Stimulated activated CD4-positive, alpha-beta T cell treated with anti-CD3 and anti-CD28 coated beads, Interleukin-1b, Interleukin-23, amount 100 ng/mL, for 48 hours (primary cell): ENCODE results near the gene CD163.
"Not testable (repeated sequence)": the region's sequence is repeated elsewhere in the genome, so short reads cannot be mapped to it uniquely, and the experiment has no call there.

Source experiments
- DNase-seq: peaks from one replicate; pipeline ENCODE4 v3.0.0-alpha.2; 2020

CD163 gene

DNA sequence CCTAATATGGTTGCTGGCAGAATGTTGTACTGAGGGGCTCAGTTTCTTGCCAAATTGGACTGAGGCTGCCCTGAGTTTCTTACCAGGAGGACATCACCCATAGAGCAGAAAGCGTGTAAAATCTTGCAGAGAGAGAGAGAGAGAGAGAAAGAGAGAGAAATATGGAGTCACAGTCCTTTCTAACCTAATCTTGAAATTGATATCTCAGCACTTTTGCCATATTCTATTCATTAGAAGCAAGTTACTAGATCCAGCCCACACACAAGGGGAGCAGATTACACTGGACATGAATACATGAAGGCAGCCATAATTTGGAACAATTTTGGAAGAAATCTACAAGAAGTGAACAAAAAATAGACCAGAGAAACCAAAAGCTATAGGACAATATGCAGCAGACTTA lies 55.5 kb downstream of the CD163 start:
- DNase-seq: no peak

DNA sequence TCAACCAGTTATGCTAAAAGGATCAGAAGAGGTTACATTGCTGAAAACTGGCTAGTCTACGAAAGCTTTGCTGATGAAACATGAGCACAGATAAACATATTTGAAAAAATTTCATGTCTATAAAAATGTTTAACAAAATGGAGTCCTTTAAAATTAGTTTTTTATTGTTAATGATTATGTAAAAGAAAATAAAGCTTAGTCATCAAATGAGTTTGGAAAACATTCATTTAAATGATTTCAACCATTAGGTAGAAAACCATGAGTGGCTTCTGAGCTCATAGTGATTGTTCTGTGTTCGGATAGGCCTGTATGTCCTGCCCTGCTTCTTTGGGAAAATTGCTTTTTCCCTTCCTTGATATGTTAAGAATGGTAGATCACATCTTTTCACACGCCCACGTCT lies 59.0 kb downstream of the CD163 start:
- no peak for DNase-seq

DNA sequence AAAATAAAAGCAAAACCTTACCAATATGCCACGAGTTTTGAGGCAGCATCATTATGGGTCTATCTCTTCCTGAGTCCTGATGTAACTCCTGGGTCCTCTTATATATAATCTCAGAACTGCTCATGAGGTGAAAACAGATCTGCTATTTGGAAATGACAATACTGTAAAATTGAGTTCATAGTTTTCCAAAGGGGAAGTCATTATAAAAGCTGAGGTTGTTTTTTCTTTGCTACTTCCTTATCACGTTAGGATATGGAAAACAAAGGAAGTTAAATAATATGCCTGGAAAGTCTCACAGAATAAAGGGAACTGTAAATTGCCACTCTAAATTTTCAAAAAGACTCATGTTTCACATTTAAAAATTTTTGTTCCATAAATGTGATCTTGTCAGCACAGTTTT lies 59.5 kb downstream of the CD163 start, which contains the start of gene CD163L1:
CD163L1 (minus strand) TSS at position 78 of the 400 bp plus-strand sequence; CDS start at position 52, 26 bp downstream.
- no peak for DNase-seq

DNA sequence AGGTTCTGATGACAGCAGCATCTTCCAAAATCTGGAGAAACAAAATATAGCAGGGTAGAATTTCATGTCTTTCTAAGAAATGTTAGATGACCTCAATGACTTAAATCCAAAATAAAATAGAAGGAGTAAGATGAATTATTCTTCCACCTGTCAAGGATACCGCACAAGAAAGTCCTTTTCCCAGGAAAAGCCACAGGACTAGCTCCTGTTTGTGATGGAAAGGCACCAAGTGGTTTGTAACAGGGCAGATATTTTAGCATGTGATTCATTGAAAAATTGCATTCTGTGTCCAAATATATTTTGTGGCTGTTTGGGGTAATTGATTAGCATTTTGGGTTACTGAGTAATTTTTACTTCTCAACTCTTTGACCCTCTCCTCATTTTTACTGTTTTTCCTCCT lies 62.4 kb downstream of the CD163 start:
- DNase-seq: no peak

DNA sequence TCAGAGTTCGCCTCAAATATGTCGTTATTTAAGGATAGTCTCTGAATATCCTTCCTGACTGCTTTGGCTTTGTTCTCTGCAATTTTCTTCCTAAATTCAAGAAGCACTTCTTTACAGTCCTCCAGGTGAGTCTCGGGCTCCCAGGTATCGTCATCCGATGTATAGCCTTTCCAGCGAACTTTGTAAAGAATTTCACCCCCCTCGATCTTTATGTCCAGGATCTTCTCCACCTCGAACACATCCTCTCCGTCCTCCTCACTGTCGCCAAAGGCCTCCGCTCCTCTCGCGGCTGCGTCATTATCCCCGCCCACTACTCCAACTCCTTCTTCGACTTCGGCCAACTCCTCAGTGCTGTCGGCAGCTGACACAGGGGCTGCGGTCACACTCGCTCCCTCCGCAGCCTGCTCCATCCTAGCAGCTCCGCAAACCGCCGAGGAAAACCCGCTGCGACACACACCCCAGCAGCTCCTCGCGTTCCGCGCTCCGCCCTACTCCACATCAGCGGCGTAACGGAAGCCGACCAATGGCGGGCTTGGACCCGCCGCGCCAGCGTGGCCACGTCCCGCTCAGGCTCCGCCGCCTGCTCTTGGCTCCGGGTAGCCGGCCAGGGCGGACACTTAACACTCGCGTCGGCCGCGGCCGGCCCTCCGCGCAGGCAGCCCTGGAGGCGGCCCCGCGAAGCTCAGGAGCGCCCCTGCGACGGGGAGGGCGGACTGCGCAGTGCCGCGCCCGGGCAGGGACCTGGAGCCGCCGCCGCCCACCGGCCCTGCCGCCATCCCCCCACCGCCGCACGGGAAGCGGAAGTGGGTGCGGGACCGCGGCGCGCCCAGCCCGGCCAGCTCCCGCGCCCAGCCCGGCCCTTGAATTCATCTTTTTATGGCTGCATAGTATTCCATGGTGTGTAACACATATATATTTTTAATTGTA lies 63.7 kb downstream of the CD163 start:
- peak; percentile 32 for DNase-seq

DNA sequence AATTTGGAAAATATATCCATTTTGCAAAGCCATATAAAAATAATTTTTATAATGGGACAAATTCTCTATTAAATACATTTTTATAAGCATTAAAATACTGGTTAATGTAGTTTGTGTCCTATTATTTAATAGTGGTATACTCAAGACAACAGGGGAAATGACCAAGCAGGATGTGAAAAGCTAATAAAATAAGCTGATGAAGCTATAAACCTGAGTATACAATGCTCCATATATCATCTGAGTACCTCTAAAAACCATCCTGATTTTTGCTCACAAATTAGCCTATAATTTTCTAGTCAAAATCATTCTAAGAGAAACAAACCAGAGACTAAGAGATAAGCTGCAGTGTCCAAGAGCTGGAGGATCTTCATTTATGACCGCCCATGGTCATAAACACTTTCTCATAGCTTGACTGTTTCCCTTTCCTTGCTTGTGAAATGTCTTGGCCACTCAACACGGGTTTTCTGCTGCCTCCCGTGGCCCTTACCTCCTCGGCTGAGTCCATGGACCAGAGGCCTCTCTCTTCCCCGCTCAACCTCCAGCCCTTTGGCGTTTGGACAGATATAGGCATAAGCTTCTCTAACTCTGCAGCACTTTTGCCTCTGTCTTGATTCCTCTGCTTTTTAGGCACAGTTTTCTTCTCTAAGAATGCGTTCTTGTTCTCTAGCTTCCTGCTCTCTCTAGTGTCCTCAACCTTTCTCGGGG lies 65.1 kb downstream of the CD163 start:
- not testable (repeated sequence) for DNase-seq

DNA sequence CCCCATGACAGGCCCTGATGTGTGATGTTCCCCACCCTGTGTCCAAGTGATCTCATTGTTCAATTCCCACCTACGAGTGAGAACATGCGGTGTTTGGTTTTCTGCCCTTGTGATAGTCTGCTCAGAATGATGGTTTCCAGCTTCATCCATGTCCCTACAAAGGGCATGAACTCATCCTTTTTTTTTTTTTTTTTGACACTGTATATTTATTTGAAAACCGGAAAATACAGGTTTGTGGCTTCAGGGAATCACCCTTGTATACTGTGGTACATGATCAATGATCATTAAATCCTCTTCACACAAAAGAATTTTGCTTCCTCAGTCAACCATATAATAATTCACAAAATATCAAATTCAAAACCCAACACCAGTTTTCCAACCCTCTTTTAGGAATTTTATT lies 66.1 kb downstream of the CD163 start:
- DNase-seq: not testable (repeated sequence)

DNA sequence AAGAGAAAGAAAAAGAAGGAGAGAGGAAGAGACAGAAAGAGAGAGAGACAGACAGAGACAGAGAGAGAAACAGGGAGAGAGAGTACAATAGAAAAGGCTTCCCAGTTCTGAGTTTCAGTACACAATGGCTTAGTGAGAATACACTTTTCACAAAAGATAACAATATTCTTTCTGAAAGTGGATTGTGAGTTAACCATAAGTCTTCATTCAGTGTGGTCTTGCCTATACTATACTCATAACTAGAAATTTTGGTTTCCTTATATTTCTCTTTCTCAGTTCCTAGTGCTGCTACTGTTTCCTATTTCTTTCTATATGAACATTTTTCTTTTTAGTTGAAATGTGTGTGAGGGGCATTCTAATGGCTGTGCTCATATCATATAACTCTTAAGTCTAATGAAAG lies 68.9 kb downstream of the CD163 start:
- DNase-seq: no peak

DNA sequence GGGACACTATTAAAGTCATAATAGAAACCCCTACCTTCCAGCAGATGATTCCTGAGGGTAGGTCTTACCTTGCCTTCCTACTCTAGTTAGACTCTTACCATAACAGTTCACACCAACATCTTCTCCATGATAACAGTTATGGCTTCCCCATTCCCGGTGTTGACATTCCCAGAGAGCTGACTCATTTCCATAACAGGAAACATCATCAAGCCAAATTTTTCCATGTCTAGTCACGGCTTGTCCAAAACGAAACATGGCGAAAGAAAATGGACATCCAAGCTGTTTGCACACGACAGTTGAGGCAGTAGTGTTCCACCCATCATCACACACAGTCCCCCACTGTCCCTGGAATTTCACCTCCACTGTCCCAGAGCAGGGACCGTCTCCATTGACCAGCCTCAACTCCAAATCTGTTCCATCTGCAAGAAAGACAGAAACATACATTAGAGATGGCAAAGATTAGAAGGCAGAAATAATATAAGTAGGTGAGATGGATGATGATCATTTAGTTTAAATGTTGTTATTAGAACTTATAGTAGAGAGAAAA lies 70.2 kb downstream of the CD163 start:
- no peak for DNase-seq

DNA sequence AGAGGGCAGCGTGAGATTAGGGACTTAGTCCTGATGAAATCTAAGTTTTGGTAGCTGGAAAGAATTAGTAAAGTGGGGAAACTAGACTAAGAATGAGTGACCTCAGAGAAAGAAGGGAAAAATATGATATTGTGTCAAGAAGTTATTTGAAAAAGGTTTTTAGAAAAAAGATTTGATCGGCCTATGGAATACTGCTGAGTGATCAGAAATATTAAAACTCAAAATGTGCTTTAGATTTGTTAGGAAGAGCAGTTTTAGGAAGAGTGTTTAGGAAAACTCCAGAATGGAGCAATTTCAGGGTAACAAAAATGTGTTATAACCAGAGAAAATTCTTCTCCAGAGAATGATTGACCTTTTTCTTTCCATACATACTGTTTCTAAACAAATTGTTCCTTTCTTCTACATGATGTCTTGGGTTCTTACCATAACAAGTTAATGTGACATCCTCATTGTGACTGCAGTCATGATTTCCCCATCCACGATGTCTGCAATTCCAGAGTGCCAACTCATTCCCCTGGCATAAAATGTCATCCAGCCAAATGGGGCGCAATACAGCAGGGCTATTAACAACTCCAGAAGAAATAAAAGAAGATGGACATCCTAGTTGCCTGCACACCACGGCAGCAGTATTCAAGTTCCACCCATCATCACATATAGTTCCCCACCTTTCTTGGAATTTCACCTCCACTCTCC lies 71.4 kb downstream of the CD163 start:
- DNase-seq: no peak
